HG03175 (cell line): Measurements from ENCODE around the gene GPRC5C.
A peak's percentile ranks its signal among the peaks of the same experiment; 100 is the strongest.
"Not testable (repeated sequence)": the region's sequence is repeated elsewhere in the genome, so short reads cannot be mapped to it uniquely, and the experiment has no call there.

Source experiments
- ATAC-seq: cut with Tn5 transposase; IDR thresholded peaks from one replicate; pipeline ENCODE4 v1.9.1; 2021; ENCODE audit warnings: mild to moderate bottlenecking, moderate library complexity; ENCODE audit not compliant: unreplicated experiment

Gene GPRC5C

DNA sequence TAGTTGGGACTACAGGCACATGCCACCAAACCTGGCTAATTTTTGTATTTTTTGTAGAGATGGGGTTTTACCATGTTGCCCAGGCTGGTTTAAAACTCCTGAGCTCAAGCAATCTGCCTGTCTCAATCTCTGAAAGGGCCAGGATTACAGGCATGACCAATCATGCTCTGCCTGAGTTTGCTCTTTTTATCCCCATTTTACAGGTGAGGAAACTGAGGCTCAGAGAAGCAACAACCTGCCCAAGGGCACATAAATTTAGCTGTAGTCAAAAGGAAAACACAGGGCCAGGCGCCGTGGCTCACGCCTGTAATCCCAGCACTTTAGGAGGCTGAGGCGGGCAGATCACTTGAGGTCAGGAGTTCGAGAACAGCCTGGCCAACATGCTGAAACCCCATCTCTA, 26.6 kb upstream of the GPRC5C start:
- ATAC-seq, result not testable (repeated sequence)

DNA sequence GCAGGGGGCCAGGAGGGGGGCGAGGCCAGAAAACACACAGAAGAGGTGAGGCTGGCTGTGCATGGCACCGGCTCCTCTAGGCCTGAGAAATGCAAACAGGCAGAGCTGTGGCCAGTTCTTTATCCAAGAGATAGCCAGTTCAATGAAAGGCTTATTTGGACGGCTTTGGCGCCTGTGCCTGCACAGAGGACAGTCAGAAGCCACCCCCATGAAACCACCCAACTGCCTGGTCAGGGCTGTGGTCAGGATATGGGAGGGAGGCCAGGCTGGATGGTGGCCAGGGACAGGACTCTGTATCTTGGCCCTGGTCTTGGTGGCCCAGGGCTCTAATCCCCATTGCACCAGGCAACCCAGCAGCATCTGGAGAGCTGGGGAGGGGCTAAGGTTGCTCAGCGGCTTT, 24.5 kb upstream of the GPRC5C start:
- no peak for ATAC-seq

DNA sequence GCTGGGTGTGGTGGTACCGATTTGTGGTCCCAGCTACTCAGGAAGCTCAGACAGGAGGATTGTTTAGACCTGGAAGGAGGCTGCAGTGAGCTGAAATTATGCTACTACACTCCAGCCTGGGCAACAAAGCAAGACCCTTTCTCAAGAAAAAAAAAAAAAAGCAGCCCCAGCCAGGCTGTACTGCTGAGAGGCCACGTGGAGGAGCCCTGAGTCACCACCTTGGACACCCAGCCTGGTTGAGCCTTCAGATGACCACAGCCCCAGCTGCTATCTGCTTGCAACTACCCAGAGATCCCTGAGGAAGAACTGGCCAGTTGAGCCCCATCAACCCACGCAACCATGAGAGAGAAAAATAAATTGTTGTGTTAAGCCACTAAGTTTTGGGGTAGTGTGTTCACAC, 23.6 kb upstream of the GPRC5C start:
- no peak for ATAC-seq

DNA sequence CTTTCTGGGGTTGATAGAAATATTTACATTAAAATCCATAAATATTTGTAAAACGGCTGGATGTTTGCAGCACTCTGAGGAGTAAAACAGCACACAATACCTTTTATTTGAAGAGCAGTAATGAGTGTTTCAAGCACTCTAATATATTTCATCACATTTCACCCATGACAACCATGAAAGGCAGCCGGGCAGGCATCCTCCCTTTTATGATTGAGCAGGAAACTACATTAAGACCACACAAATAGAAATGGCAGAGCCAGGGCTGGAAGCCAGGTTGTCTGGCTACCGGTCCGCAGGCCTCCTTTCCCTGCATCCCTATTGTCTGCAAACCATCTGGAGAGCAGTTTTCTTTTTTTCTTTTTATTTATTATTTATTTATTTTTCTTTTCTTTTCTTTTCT, 23.1 kb upstream of the GPRC5C start:
- no peak for ATAC-seq

DNA sequence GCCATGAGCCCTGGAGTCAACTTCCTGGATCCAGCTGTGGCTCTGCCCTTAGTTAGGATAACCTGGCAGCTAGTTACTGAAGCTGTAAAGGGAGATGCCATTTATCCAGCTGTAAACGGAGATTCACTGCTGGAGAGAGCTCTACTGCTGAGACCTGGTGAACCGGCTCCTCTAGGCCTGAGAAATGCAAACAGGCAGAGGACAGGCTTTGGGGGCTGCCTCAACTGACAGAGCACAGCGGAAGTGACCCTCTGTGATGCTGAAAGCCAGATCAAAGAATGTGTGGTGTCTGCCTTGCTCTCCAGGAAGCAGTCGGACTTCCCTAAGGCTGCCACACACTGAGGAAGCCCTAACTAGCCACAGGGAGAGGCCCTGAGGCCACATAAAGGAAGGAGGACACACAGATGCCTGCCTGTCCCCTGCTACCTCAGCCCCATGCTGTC, 21.9 kb upstream of the GPRC5C start:
- no peak for ATAC-seq

DNA sequence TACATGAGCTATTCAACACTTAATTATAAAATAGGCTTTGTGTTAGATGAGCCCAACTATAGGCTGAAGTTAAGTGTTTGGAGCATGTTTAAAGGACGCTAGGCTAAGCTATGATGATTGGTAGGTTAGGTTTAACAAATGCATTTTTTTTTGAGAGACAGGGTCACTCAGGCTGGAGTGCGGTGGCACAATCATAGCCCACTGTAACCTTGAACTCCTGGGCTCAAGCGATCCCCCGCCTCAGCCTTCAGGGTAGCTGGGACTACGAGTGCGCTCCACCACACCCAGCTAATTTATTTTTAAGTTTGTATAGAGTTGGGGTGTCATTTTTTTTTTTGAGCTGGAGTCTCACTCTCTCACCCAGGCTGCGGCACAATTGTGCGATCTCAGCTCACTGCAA, 19.3 kb upstream of the GPRC5C start:
- ATAC-seq, result no peak

DNA sequence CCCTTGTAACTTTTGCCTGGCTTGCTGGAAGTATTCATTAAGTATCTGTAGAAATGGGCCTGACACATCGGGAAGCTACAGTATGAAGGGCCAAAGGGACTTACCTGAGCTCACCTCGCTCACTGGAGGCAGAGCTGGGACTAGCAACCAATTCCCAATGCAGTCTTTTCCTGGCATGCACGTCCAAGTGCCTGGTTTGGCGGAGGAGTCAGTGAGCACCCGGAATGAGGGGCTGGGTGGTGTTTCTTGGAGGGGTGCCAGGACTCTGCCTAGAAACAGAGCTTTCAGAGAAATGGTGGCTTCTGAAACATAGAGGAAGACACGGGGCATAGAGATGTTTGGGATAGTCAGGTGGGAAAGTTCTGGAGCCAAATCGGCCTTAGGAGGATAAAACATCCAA, 18.4 kb upstream of the GPRC5C start:
- no peak for ATAC-seq

DNA sequence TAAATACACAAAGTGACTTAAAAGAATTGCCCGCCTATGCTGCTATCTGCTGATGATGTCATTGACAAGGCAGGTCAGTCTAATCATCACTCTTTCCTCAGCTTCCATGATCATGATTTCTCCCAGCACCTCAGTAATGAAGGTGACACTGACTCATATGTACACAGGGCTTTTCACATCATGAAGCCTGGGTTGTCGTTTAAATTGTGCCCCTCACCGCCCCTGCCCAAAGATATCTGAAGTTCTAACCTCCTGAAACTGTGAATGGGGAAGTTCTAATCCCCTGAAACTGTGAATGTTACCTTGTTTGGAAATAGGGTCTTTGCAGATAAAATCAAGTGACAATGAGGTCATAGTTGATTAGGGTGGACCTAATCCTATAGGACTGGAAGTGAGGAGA, 17.4 kb upstream of the GPRC5C start:
- ATAC-seq, result no peak

DNA sequence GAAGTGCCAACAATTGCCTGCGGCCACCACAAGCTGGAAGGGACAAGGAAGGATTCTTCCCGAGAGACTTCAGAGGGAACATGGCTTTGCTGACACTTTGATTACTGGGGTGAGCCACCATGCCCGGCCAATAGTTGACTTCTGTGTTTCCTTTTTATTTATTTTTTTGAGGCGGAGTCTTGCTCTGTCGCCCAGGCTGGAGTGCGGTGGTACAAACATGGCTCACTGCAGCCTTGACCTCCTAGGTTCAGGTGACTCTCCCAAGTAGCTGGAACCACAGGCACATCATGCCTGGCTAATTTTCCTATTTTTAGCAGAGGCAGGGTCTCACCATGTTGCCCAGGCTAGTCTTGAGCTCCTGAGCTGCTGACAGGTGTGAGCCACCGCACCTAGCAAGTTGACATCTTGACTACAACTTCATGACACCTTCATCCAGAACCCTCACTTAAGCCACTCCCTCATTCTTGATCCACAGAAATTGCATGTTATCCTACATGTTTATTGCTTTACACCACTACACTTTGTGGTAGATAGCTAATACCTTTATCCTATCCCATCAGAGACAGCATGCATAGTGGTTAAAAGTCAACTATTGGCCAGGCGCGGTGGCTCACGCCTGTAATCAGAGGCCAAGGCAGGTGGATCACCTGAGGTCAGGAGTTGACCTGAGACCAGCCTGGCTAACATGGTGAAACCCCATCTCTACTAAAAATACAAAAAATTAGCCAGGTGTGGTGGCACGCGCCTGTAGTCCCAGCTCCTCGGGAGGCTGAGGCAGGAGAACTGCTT, 16.1 kb upstream of the GPRC5C start:
- ATAC-seq, result no peak

DNA sequence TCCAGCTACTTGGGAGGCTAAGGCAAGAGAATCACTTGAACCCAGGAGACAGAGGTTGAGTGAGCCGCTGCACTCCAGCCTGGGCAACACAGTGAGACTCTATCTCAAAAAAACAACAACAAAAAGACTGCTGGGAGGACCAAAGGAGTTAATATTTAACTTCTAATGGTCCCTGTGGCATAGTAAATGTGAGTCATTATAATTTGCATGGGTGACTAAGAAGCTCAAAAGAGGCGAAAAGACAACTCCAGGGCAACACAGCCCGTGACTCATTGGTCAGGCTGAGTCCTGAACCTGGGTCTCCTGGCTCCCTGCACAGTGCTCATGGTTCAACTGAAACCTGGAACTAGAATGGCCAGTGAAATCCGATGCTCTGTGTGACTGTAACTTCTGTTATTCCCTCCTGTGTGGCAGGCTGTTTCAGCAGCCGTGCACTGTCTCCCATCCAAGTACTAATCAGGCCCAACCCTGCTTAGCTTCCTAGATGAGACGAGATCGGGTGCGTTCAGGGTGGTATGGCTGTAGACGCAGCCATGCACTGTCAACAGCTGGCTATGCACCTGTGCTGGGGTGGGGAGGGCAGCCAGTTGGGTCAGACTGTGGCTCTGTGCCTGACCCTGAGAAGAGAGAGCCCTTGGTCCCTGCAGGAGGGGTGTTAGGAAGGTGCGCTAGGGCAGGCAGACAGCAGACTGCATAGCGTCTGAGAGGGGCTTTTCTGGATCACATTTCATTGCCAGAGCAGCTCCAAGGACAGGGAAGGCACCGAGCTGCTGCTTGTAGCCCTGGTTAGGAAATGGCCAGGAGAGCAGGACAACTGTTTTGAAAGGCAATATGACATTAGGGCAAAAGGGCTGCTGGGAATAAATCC, 14.5 kb upstream of the GPRC5C start:
- ATAC-seq, result peak; percentile 80

DNA sequence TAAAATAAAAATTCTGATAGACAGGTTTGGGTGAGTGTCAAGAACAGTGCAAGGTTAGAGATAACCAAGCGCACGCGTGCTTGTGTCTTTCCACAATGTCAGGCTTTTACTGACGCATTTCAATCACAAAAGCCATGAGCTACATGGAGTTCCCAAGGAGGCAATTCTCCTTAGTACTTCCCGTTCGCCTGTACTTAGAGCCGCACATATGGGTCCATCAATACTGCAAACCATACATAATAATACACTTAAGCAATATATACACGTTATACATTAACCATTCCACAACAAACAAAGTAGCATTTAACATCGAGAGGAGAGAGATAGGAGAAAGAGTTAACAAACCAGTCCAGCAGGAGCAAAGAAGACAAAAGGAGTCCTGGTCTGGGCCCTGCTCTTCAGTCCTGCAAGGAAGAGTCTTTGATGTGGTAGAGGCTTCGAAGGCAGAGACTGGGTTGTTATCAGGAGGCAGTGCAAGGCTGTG, 11.9 kb upstream of the GPRC5C start:
- no peak for ATAC-seq

DNA sequence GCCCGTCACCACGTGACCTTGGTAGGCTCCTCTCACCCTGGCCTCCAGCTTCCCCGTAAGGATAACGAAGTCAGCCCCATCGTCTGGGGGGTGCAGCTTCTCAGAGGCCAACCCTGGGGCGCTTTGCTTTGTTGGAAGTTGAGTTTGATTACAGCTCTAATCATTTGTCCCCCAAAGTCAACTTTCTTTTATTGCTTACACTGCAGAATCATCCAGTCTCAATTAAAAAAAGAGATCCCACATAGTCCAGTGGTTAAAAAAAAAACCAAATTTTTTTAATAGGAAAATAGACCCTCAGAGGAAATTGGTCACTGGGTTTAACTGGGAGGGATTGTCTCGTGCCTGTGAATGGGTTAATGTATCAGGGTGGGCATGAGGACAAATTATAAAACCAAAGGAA, 7.8 kb upstream of the GPRC5C start:
- ATAC-seq, result no peak

DNA sequence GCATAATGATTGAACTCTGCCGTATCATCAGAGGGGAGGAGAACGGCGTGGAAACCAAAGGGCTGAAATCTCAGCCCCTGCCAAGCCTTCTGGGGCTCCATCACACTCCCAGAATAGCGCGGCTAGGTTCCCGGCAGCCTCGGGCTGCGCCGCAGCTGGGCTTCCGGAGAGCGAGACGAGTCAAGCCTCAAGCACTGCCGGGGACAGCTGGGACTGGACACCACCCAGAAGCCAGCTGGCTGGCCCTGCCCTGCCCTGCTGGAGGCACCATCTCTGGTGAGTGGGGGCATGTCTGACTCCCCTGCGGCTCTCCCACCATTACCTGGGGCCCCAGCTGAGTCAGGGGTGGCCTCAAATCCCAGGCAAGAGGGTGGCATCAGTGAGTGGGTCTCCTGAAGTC, 7.2 kb upstream of the GPRC5C start:
- no peak for ATAC-seq

DNA sequence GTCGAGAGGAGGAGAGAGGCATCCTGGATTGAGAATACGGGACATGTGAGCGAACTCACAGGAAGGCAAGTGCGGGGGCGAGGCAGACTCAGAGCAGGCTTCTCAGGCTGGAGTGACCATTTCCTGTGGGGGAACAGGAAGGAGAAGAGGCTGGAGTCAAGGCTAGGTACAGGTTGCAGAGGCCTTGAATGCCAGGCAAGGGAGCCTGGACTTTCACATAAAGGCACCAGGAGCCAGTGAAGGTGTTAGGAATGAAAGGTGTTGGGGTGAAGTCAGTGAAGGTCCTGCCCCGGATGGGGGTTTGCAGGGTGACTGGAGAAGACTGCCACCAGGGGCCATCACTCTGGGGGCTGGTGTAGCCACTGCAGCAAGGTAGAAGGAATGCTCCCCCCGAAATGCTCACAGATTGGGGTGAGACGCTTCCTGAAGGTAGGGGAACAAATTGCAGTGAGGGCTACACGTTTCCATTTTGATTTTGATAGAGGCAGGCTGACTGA, 5.3 kb upstream of the GPRC5C start:
- ATAC-seq, result no peak

DNA sequence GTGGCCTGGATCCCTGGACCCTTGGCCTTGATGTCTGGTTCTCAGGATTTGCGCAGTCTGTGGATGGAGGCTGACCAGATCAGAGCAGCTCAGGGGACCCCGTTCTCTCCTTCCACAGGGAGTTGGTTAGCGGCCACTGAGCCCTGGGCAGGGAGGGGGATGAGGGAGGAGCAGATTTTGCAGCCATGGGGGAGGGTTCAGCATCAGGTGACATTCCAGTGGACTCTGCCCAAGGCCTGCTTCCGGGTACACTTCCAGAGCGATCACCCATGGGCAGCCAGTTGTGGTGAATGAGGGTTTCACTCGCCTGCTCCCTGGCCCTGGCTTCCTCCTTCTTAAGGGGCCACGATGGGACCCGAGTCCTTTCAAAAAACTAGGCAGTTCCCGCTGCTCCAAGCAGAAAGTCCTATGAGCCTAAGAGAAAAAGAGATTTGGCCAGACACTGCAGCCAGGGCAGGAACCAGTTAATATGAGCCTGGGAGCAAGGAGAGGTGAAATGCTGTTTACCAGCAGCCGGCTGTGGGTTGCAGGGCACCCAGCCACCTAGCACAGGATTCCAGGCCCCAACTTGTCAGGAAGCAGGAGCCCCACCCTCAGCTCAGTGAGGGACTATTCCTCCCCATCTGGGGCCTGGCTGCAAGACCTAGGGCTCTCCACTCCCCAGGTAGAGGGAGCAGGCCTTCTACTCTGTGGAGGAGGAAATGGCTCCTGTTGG, 4.7 kb upstream of the GPRC5C start:
- ATAC-seq, result no peak

DNA sequence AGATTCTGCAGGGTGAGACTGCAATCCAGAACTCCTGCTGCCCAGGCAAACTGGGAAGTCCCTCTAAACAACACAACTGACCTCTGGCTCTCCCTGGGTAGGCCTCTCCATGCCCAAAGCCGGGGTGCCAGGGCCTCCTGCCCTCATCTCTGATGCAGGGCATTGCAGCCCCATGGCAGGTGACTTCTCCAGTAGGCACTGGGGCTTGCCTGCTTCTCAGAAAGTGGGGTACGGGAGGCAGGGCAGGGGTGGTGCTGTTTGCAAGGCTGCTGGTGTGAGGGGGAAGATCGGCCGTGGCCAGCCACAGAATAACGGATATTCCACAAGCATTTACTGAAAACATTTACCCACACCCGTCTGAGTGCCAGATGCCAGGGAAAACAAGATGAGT, 4.1 kb upstream of the GPRC5C start:
- ATAC-seq, result no peak

DNA sequence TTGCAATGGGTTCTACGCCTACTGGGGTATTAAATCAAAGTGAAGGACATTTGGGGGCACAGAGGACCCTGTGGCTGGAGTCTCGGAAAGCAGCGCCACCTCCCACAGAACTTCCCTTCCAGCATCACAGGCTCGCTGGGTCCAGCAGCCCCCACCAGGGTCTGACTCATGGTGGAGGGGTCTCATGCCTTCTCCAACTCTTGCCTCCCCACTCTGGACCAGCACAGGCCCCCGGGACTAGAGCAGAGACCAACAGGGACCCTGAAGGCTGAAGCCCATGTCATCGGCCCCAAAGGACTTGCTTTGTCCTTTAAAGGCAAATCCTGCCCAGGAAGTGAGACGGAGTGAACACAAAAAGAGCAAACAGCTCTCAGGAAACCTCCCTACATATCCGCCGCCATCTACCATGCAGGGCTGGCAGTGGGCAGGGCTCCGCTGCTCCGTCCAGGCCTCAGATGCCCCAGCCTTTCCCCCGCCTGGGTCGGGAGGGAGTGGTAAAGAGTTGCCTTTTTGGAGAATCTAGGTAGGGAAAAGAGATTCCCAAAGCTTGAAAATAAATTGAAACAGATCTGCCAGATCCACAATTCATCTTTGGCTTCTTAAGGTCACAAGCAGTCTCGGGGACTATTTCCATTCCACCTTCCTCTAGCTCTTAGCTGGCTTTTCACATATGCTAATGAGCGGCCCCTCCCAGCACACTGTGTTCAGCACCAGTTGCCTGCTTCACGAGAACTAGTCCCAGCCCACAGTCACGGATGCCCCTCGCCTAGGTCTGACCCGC, 2.1 kb upstream of the GPRC5C start:
- ATAC-seq, result no peak

DNA sequence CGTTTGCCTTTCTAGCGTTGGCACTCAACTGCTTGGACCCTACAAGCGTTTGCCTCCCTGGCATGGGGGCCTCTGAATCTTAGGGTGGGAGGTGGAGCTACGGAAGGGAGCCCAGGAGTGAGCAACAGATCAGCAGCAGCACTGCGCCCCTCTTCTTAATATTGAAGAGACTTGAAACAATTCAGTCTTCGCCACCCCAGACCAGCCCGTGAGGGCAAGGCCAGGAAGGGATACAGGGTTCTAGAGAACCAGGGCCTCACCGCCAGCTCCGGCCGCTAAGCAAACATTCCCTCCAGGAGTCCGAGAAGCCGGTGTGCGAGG, 1.5 kb upstream of the GPRC5C start:
- ATAC-seq, result no peak

DNA sequence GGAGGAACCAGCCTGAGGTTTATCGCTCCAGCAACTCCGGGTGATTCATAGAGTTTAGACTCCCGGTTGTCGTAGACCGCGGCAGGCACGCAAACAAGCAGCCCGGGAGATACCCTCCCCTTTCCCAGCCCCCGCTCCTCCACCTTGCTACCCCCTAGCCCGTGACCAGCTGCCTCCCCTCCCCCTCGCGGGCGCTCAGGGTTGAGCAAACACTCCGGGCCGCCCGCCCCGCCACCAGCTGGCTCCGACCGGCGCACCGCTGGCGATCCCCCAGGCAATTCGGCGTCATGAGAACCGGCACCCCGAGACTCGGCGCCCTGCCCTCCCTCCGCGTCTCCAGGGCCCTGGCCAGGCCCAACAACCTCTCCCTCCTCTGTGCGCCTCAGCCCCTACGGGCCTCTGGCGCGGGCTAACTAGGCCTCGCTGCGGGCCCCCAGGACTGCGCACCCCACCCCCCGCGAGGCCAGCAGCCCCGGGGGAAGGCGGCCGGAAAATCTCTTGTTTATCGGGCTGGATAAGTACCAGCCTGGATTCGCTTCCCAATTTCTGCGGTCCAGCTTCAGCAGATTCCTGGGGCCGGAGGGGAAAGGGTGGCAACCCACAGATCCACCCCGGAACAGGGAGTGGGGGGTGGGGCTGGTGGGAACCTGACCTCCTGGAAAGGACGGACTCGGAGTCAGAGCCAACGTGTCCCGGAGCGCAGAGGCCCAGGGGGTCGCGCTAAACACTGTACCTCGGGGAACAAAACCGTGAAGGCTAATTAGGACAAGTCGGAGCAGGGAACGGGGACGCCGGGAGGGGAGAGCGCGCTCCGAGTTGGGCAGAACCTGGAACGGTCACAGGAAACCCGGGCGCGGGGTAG, 951 bp upstream of the GPRC5C start:
- peak; percentile 38 for ATAC-seq

DNA sequence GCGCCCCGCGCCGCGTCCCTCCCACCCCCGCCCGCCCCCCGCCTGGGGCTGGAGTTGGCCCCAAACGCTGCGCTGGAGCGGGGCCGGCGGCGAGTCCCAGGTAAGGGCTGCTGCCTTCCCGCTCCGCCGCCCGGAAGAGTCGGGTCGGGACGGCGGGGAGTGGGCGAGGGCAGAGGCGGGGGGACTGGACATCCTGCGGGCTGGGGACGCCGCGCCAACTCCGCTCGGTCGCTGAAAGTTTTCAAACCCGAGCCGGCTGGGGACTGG, 469 bp downstream of the GPRC5C start:
- no peak for ATAC-seq
